Fibroblast of gingiva (primary cell): ENCODE data around the gene ANGPTL5.
A peak's percentile ranks its signal among the peaks of the same experiment; 100 is the strongest.
"Not testable (repeated sequence)": the region's sequence is repeated elsewhere in the genome, so short reads cannot be mapped to it uniquely, and the experiment has no call there.

ENCODE experiments used
- DNase-seq: peaks from one replicate; pipeline ENCODE4 v3.0.0-alpha.2; 2011; ENCODE audit warnings: low read depth

The ANGPTL5 gene

DNA sequence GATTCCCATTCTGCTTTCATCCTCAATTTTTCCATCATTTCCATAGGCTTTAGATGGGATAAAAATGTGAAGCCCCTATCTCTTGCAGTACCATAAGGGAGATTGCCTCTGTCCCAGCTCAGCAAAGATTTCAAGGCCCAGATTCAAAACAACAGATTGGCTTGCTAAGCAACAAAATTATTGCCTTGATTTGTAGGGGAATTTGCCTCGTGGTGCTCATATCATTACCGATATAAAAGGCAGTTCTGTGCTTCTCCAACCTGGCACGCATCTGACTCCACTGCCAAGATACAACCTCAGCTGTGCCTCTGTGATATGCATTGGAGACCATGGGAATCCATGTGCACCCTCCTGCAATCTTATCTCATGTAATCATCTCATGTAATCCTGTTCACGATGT is 26.6 kb downstream of the ANGPTL5 start:
- no peak for DNase-seq

DNA sequence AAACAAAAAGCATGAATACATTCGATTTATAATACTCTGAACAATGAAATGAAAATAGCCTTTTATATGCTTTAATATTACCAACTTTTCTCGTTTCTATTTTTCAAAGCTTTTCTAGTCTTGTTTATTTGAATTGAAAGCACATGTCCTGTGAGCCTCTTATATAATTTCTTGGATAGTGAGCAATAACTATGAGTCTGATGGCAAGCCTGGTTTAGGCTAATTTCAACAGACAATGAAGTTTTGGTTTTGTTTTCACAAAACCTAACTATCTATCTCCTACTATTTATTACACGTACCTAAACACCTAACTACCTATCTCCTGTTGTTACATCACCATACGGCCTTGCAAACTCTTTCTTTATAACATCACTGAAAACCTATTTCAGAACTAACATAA is 30.7 kb downstream of the ANGPTL5 start:
- no peak for DNase-seq

DNA sequence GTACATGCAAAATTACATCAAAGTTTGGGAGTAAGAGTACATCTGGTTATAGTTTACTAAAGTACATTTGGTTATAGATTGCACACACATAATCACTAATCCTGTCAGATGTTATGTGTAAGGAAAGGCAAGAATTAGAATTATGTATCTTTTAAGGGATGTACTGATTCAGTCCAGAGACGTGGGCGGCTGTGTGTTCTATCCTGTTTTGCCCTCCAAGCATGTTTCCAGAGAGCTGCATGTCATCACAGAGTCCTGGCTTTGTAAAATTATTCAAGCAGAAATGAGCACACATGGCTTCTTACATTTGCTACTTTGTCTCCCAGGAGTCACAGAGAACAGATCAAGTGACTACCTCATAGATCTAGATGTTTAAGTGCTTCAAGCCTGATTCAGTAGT is 34.7 kb downstream of the ANGPTL5 start:
- no peak for DNase-seq

GRCh38 chr11:101880222-101880621 is 36.1 kb downstream of the ANGPTL5 start:
- peak; percentile 69 for DNase-seq

- DNase-seq = no peak
These were observed 44.0 kb downstream of the ANGPTL5 start for GRCh38 chr11:101872171-101872882.

DNA sequence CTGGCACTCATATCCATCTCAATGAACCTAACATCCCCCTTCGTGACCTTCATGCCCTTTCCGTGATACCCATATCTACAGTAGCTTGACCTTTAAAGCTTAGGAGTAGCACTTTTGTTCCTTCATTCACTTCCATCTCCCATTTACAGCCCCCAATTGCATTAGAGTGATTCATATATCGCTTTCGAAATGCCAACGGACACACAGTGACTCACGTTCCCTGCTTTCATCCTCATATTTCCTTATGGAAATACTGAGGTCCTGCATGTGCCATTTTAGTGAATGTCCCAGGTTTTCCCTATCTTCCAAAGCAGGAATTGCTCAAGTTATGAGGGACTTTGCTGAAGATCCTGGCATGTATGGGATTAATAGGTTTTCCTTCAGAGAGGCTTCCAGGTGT is 45.8 kb downstream of the ANGPTL5 start:
- peak; percentile 71 for DNase-seq

DNA sequence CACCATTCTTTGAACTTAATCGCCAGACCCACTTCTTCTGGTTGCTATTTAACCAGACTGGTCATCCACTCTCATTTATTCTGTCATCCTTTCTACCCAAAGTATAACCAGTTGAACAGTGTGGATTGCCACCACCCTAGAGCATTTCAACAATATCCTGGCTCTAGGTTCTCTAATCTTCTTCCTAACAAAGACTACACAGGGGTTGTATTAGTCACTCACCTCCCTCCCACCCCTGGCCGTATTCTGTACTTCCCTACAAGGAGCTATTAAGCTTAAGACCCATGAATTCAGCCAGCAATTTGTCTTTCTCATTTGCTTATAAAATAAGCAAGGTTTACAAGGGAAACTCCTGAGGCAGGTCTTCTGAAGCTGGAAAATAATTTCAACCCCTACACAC is 48.4 kb downstream of the ANGPTL5 start:
- DNase-seq = no peak

DNA sequence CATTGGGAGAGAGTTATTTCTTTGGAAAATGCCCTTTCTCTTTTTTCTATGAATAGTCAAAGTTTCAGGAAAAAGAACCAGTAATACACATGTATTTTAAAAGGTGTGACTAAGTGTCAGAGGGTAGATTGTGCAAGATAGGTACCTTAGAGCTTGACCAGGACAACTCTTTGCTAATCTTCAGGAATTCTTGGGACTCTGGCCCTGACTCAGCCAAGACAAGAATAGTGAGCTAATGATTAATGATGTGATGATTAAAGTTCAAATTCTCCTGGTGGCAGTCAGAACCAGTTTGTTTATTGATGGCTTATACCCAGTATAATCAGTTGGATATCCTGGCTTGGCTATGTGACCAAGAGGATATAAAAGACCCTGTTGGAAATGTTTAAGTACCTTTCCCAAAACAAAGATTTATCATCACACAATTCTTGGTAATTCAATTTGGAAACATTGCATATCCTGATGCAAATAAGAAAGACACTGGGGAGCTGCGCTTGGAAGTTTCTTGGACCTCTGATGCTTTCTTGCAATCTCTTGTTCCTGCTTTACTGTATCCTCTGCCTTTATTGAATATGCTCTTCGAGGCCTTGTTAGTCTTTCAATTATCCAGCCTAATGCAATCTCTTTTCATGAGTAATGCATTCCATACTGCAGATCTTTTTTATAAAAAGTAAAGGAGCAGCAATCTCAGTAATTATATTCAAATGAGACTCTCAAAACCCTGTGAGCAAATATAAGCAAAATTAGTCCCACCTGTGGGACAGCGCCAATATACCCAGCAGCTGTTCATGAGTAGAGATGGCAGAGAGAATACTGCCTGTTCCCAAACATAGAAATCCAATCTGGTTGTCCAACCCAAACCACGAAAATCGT is 49.5 kb downstream of the ANGPTL5 start:
- peak; percentile 73 for DNase-seq

GRCh38 chr11:101864098-101864497 is 52.2 kb downstream of the ANGPTL5 start:
- no peak for DNase-seq

DNA sequence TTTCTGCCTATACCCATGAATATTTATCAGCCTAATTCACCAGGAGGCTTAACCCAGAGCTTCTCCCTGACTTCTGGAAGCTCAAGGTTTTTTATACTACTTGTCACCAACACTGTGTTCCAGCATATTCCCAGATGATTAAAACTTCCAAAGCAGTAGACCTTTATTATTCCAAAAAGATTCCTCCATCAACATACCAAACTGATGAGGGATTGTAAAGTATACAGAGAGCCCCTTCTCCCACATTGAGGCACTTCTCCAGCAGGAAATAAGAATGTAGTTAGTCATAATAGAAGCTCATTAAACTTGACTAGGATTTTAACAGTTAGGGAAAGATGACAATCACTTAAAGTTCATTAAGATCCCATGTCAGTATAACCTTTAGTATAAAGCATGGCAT is 53.0 kb downstream of the ANGPTL5 start:
- peak; percentile 36 for DNase-seq

- peak; percentile 84 for DNase-seq
These were observed 53.7 kb downstream of the ANGPTL5 start for GRCh38 chr11:101862391-101863233.

DNA sequence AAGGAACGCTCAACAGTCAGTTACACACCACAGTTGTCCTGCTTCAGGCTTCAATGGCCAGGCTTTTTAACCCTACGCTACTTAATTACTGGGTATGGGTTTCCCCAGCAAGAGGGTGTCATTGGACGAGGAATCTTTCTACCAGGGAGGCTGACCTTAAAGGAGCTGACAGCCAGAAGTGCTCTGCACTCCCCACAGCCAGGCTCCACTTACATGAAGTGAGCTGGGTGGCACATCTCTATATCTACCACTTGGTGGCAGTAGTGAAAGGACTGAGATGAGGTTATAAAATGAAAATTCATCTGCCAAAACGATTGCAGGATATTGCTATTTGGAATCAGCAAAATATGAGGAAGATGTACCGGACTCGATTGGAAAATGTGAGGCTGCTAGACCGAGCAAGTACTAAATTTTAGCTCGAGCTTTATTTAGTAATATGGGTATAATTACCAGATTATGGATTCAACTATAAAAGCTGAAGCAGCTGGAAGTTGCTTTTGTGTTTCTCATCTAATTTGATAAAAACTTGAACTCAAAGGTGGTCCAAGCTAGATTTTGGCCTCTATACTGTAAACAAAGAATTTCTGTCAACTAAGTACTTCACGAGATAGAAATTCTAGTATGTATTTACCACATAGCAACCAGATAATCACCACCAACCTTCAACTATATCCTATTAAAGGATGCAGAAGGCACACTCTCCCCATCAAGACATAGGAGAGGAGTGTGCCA is 55.5 kb downstream of the ANGPTL5 start:
- DNase-seq = peak; percentile 71

GRCh38 chr11:101852260-101852659 is 64.1 kb downstream of the ANGPTL5 start:
- DNase-seq = not testable (repeated sequence)

DNA sequence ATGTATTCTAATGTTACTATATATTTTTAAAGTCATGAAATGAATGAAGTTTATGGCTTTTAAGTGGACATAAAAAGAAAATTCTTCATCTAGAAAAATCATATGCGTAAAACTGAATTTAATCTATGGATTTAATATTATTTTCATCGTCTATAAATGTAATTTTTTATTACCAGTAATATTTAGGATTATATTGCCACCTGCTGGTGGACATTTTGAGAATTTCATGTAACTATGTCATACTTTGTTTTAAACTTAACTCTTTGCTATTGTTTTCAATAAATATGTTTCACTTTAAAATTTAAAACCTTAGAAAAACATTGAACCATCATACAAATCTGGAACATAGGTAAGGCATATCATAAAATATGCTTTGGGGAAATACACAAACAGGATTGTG is 68.1 kb downstream of the ANGPTL5 start:
- DNase-seq = peak; percentile 11

GRCh38 chr11:101844608-101845007 is 71.7 kb downstream of the ANGPTL5 start:
- DNase-seq = no peak

DNA sequence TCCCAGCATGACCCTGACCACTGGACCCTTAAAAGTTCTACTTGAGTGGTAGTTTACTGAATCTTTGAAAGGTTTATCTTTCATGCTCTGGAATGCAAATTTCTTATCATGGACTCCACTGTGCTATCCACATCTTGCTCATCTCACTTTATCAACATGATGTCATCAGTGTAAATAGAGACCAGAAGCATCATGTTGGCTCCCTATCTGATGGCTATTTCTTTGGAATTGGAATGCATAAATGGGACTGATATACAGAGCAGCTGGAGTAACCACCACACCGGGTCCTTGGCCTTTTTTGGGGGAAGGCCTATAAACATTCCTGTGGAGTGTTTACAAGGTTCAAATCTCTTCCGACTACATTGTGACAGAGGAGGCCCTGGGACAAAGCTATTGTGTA is 75.6 kb downstream of the ANGPTL5 start:
- DNase-seq = no peak
